ENCODE results near the gene UMOD.

The UMOD gene

DNA sequence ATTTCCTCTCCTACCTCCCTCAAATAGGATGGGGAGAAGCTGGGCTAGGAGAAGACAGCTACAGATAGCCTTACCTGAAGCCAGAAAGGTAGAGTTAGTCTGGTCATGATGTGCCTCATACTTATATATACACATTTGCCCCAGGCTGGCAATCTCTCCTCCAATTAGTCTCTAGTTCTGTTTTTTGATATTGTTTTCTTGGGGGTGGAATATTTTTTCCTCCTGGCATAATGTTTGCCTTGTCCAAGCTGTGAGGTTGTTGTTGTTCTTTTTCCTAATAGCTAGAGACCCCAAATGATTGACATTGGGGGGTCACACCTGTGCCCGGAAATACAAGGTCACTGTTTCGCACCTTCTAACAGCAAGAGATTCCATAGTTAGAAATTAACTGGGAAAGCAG, at the start of gene UMOD:
Gene UMOD (minus strand): TSS at position 101 of the 400 bp plus-strand sequence. CDS start 1,978 bp downstream, outside the sequence.
- H3K27me3 ChIP-seq (ENCODE audit: insufficient read depth, low read depth, severe bottlenecking): peaks cover 69% of the 10 kb centered on the region
- DNase-seq: no peak
- no peak within 1 kb of the TSS for H3K27ac ChIP-seq
- no peak within 1 kb of the TSS for H3K4me3 ChIP-seq (ENCODE audit: low read depth, low read length)
- H3K36me3 ChIP-seq: no peaks in the 10 kb centered on the region
- no peaks in the 10 kb centered on the region for H3K9me3 ChIP-seq (ENCODE audit: severe bottlenecking)
- TF ChIP-seq, protein P1, sequence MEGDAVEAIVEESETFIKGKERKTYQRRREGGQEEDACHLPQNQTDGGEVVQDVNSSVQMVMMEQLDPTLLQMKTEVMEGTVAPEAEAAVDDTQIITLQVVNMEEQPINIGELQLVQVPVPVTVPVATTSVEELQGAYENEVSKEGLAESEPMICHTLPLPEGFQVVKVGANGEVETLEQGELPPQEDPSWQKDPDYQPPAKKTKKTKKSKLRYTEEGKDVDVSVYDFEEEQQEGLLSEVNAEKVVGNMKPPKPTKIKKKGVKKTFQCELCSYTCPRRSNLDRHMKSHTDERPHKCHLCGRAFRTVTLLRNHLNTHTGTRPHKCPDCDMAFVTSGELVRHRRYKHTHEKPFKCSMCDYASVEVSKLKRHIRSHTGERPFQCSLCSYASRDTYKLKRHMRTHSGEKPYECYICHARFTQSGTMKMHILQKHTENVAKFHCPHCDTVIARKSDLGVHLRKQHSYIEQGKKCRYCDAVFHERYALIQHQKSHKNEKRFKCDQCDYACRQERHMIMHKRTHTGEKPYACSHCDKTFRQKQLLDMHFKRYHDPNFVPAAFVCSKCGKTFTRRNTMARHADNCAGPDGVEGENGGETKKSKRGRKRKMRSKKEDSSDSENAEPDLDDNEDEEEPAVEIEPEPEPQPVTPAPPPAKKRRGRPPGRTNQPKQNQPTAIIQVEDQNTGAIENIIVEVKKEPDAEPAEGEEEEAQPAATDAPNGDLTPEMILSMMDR (IDR thresholded peaks at IDR 0.05; ENCODE audit: low read depth, low read length): no peak

DNA sequence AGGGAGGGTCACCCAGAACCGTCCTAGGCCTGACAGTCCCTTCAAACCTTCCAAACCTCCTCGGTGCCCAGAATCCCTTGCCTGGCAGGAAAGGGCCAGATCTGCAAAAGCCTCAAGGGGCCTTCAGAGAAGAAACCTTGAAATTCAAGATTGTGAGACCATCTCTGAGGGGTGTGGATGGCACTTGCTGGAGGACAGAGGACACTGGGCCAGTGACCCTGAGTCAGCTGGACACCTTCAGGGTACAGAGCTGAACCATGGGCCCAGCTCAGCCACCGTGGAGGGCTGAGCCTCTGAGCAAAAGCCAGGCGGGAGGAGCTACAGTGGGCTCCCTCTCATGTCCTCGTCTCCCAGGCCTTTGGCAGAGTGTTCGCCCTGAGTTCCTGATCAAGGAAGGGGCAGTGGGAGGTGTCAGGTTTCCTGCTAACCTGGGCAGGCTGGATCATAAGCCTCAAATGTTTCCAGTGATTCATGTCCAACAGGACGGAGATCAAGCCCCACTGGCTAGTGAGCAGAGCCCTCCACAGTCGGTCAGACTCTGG, 49.0 kb upstream of the UMOD start:
- Histone ChIP-seq H3K9me3 (ENCODE audit: severe bottlenecking) (no peaks in the 10 kb centered on the region), H3K4me3 (ENCODE audit: low read depth, low read length) (no peak overlapping the region), H3K27ac (no peak overlapping the region), H3K36me3 (no peaks in the 10 kb centered on the region), H3K27me3 (ENCODE audit: insufficient read depth, low read depth, severe bottlenecking) (peaks cover 72% of the 10 kb centered on the region)
- DNase-seq: no peak
- TF ChIP-seq, protein P1 (IDR thresholded peaks at IDR 0.05; ENCODE audit: low read depth, low read length): no peak

DNA sequence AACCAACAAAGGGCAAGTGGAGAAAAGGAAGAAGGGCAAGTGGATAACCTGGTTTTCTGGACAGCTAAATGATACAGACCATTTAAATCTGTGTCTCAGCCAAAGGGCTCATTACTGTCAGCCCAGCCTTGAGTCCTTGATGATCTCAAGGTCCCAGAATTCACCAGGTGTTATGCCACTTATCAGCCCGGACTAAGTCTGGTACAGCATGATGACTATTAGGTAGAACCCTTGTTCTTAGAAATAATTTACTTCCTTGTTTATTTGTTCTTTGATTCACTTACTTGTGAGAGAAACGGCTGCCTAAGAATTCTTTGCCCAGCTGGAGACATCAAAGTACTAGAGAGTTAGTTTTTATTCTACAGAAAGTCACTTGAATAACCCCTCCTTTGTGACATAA, 48.6 kb upstream of the UMOD start:
- TF ChIP-seq, protein P1 (IDR thresholded peaks at IDR 0.05; ENCODE audit: low read depth, low read length): no peak
- no peaks in the 10 kb centered on the region for H3K9me3 ChIP-seq (ENCODE audit: severe bottlenecking)
- H3K4me3 ChIP-seq (ENCODE audit: low read depth, low read length): no peak overlapping the region
- H3K27ac ChIP-seq: no peak overlapping the region
- no peaks in the 10 kb centered on the region for H3K36me3 ChIP-seq
- DNase-seq: no peak
- peaks cover 72% of the 10 kb centered on the region for H3K27me3 ChIP-seq (ENCODE audit: insufficient read depth, low read depth, severe bottlenecking)

DNA sequence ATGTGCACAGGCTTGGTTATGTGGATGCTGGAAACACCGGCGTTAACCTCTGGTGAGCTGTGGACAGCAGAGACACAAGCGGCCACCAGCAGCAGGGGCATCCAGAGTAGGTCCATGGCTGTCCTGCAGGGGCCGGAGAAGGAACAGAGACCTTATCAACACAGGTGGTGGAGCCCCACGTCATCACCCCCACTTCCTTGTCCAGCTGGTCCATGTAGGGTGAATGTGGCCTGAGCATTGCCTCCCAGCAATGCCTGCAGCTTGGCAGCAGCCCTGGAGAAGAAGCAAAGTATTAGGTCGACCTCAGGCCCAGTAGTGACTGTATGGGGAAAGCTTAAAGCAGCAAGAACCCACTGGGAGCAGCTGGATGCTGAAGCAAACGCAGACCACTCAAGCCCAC, 46.7 kb upstream of the UMOD start:
- Histone ChIP-seq H3K27ac (no peak overlapping the region), H3K9me3 (ENCODE audit: severe bottlenecking) (no peaks in the 10 kb centered on the region), H3K27me3 (ENCODE audit: insufficient read depth, low read depth, severe bottlenecking) (peaks cover 68% of the 10 kb centered on the region), H3K36me3 (no peaks in the 10 kb centered on the region), H3K4me3 (ENCODE audit: low read depth, low read length) (no peak overlapping the region)
- TF ChIP-seq, protein P1 (IDR thresholded peaks at IDR 0.05; ENCODE audit: low read depth, low read length): no peak
- DNase-seq: no peak

DNA sequence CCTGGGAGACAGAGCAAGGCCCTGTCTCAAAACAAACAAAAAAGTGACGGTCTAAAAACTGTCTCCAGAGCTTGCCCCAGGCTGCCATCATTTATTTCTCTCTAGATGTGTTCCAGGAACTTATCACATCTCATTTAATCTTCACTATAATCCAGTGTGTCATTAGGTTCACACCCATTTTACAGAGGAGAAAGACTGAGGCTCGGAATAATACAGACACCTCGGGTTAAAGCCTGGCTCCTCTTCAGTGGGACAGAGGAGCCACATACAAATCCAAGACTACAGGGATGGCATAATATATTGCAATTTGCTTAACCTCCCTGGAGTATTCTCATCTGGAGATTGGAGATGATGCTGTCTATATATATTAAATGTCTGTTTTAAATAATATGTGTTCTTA, 46.1 kb upstream of the UMOD start:
- TF ChIP-seq, protein P1 (IDR thresholded peaks at IDR 0.05; ENCODE audit: low read depth, low read length): no peak
- Histone ChIP-seq H3K27ac (no peak overlapping the region), H3K9me3 (ENCODE audit: severe bottlenecking) (no peaks in the 10 kb centered on the region), H3K4me3 (ENCODE audit: low read depth, low read length) (no peak overlapping the region), H3K36me3 (no peaks in the 10 kb centered on the region), H3K27me3 (ENCODE audit: insufficient read depth, low read depth, severe bottlenecking) (peaks cover 67% of the 10 kb centered on the region)
- DNase-seq: no peak

DNA sequence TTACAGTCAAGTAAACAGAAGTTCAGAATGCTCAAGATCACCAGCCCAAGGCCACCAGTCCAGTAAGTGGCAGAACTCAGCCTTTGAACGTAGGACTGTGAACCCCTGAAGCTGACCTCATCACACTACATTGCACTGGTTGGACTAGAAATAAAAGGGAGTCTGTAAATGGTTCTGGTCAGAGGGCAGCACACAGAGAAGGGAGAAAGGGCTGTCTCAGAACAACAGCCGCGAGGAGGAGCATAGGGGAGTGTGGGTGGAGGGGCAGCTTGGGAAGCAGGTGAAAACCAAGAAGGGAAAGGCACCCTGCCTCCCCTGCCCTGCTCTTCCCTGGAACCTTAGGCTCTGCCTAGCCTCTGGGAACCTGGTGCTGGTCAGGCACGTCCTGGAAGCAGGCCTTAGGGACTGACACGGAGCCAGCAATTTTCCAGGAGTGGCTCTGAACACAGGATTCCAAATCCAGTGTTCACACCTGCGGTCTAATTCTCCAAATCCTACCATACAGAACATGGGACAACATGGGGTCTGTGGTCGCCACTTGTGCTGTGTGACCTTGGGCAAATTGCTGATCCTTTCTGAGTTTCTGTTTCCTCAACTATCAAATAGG, 45.1 kb upstream of the UMOD start:
- DNase-seq: no peak
- Histone ChIP-seq H3K4me3 (ENCODE audit: low read depth, low read length) (no peak overlapping the region), H3K27ac (no peak overlapping the region), H3K36me3 (no peaks in the 10 kb centered on the region), H3K9me3 (ENCODE audit: severe bottlenecking) (no peaks in the 10 kb centered on the region), H3K27me3 (ENCODE audit: insufficient read depth, low read depth, severe bottlenecking) (peaks cover 68% of the 10 kb centered on the region)
- TF ChIP-seq, protein P1 (IDR thresholded peaks at IDR 0.05; ENCODE audit: low read depth, low read length): no peak
